Heart left ventricle (tissue), 13 donors: ENCODE results near the gene DUSP6.

ENCODE experiments used
- CTCF ChIP-seq, 12 donors: fragments of 200-600 bp; sonication (generic) in 4 of 12; IDR thresholded peaks; one replicate each; pipeline versions ENCODE4 v1.5.0 to v1.8.0; 2018 to 2022; ENCODE audit warnings: antibody characterized with exemption in 12 of 12, mild to moderate bottlenecking in 5 of 12
- POLR2A ChIP-seq, 2 donors: fragments of 450-650 bp; IDR thresholded peaks; one replicate each; pipeline ENCODE4 v1.6.1; 2017; ENCODE audit warnings: antibody characterized with exemption in 2 of 2, mild to moderate bottlenecking in 2 of 2, moderate library complexity in 2 of 2
- donor health status: ischemic (EF 13 %, LVEDD 7.1; RV severe dilation, severe dysfunction).
- donor health status: DM: no; HTN: yes; CAD: no.
- donor health status: DM: no; HTN: no; CAD: no.
- donor health status: ischemic (EF 25% LVEDD 6.9; RV normal size, moderate dysfunction).
- donor health status: ischemic (EF 25% LVEDD 5.7; RV mildly dilated, moderate dysfunction).
- donor health status: ischemic (EF 35%, LVEDD 5.7; RV mildly dilated, moderate dysfunction).
- donor health status: nonischemic (EF 11% LVEDD 7.7; RV severe dilation, severe dysfunction).
- donor health status: DM: yes; HTN: yes; CAD: no.
- donor health status: PGD.
- donor health status: ischemic (EF 29% LVEDD 5.4; RV normal size, mild dysfunction).
- donor health status: nonischemic (EF 23%, LVEDD 6.1; RV moderate dilation, normal function).

DNA sequence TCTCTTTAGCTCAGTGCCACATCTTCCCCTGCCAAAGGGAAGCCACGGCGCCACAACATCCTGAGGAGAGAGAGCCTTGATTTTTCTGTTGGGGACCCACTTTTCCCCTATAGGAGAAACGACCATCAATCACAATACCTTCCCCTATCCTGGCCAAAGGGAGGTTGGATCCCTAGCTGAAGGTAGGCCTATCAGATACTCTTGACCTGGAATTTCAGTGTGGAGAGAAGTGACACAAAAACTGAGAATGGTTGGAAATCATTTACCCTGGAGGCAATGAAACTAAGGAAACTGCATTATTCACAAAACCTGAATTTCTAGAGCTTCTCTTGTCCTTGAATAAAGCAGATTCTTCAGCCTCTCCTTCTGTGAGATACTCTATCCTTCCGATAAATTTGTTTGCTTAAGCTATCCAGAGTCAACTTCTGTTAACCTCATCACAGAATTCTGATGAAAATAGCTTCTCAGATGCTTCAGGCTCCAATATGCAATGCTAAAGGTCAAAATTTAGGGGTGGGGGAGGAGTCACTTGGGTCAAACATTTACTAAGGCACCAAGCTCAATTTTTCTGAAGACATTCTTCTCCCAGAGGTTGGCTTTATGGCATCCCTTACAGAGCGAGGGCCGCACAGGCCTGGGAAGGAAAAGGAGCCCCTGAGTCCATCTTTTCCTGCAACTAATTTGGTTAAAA is 27.0 kb upstream of the DUSP6 start:
- no peak for TF ChIP-seq CTCF (IDR thresholded peaks at IDR 0.05)
- no peak for TF ChIP-seq POLR2A (IDR thresholded peaks at IDR 0.05)
